Activated CD8-positive, alpha-beta memory T cell treated with anti-CD3 and anti-CD28 coated beads for 4 hours (primary cell): Measurements from ENCODE around the gene SLC39A5.
"Not testable (repeated sequence)": the region's sequence is repeated elsewhere in the genome, so short reads cannot be mapped to it uniquely, and the experiment has no call there.

Experiments used
- DNase-seq, 2 donors: peaks; one replicate each; pipeline ENCODE4 v3.0.0-alpha.2; 2020; ENCODE audit warnings: low read depth in 2 of 2

Gene SLC39A5, protein sequence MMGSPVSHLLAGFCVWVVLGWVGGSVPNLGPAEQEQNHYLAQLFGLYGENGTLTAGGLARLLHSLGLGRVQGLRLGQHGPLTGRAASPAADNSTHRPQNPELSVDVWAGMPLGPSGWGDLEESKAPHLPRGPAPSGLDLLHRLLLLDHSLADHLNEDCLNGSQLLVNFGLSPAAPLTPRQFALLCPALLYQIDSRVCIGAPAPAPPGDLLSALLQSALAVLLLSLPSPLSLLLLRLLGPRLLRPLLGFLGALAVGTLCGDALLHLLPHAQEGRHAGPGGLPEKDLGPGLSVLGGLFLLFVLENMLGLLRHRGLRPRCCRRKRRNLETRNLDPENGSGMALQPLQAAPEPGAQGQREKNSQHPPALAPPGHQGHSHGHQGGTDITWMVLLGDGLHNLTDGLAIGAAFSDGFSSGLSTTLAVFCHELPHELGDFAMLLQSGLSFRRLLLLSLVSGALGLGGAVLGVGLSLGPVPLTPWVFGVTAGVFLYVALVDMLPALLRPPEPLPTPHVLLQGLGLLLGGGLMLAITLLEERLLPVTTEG

DNA sequence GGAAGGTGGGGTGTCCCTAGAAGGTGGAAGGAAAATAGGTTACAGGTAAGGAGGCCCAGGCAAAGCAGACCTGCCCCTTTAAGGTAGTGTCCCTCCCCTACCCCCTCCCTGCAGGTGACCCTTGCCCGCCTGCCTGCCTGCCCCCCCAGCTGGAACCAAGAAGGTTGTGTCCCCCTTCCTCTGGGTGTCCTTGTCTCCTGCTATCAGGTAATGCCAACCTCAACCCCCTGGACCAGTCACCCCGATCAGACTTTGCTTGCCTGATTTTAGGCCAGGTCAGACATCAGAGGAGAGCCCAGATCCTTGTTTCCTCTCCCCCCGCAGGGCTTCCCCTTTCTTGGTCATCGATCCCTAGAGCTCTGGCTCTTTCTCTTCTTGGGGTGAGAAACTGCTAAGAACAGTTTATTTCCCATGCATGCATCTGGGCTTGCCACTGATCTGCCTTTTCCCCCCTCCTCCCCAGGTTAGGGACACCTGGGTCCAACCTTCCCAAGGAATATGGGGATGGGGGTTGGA, at the start of gene SLC39A5:
TSS of gene SLC39A5 (plus strand) at position 136 of the 516 bp plus-strand sequence. CDS start 1,224 bp downstream, outside the sequence.
- DNase-seq: no peak

DNA sequence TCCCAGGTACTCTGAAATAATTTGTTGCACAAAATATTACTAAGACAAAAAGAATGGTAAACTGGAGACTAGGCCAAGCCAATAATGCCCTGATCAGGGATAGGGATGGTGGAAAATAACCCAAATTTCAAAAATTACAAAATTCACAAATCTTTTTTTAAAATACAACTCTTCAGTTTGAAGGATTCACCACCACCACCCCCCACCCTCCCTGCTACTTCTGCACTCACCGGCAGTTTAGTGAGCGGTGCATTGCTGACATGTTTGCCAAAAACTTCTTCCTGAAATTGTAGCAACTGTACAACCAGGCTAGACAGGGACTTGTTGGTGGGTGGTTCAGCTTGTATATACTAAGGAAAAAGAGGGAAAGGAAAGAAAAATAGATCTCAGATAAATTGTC, 42.9 kb upstream of the SLC39A5 start:
- no peak for DNase-seq

DNA sequence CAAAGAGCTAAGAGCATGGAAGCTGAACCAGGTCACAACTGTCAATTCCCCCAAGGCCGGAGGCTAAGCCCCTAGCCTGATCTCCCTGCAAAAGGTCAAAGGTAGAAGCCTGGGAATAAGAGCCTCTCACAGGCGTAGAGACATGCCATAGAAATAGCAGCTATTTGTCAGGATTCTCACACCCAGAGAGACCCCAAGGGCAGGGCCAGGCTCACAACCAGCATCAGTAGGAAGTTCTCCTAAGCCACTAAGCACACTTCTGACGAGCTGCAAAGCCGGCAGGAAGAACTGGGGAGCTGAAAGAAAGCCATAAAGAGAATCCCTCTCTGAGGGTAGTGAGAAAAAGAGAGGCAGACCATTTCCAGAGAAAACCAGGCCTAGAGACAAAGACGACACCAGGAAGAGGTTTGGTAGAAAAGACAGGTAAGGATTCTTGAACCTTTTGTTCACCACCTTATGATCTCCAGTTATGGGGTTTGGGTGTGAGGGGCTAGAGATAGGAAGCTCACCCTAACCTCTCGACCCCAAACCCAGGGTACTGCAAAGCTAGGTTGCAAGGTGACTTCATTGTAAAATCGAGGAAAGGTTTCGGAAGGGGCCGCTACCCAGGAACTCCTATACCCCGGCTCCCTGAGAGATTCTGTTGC, 41.6 kb upstream of the SLC39A5 start:
- DNase-seq: no peak

DNA sequence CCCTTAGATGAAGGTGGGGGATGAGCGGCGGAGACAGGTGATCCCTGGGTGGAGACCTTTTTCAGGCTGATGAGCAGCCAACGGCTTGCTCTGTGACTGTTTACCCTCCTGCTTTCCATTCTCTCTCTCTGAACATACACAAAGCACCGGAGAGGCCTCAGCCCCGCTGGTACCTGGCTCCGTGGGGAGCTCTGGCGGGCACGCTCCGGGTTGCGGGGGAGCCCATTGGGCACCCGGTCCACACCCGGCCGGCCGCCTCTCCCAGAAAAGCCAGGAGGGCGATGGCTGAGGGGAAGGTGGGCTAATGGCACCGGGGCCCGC, 41.1 kb upstream of the SLC39A5 start:
- DNase-seq: no peak

DNA sequence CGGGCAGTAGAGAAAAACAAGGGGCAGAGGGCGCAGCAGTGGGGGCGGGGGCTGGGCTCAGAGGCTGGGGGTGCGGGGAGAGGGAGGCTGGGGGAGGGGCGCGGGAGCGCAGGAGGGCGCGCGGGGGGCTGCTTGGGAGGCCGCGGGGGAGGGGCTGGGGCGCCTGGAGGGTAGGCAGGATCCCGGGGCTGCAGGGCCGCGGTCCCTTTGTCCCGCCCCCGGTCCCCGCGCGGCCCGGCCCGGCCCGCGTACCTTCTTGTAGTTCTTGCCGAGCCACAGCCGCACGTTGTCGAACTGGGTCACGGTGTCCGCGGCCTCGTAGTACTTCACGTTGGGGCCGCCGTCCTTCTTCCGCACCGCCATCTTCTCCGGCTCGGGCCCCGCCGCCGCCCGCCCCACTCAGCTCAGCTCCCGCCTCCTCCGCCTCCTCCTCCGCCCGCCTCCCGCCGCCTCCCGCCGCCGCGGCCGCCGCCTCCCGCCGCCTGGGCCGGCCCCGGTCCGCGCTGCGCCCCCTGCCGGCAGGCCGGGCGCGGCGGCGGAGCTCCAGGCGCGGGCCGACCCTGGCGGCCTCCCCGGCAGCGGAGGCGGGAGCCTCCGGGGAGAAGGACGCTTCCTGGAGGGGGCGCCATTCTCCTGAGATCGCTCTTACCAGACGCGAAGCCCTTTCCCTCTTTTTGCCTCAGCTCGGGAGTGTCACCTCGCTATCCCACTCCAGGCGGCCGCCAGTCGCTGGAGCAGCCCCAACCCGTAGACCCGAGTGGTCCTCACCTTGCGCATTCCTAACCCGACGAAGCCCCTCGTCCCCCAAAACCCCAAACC, 40.5 kb upstream of the SLC39A5 start, which contains the start of gene SMARCC2:
TSS of gene SMARCC2 (minus strand) at position 385 of the 819 bp plus-strand sequence. CDS start at position 363, 22 bp downstream.
- peak; percentile 65 to 71 for DNase-seq

DNA sequence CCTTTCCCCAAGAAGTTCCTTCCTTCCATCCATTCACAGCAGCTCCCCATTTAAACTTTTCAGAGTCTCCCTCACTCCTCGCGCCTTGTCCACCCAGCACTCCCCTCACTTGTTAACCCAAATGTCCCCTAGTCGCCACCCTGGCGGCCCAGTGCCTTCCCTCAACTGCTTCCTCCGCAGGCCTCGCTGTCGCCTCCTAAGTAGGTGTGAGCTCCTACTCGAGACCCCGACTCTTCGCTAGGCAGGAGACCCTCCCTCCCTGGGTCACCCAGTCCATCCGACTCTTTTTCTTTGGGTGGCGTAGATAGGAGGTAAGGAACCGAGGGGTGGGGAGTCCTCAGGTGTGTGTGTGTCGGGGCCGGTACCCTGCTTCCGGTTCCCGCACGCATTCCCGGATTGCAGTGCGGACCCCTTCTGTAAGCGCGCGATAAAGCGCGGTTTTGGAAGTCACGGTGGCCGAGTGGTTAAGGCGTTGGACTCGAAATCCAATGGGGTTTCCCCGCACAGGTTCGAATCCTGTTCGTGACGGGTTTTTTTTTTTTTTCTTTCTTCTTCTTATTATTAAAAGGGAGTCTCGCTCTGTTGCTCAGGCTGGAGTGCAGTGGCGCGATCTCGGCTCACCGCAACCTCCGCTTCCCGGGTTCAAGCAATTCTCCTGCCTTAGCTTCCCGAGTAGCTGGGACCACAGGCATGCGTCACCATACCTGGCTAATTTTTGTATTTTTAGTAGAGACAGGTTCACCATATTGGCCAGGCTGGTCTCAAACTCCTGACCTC, 39.7 kb upstream of the SLC39A5 start:
- DNase-seq: peak; percentile 50 to 60

DNA sequence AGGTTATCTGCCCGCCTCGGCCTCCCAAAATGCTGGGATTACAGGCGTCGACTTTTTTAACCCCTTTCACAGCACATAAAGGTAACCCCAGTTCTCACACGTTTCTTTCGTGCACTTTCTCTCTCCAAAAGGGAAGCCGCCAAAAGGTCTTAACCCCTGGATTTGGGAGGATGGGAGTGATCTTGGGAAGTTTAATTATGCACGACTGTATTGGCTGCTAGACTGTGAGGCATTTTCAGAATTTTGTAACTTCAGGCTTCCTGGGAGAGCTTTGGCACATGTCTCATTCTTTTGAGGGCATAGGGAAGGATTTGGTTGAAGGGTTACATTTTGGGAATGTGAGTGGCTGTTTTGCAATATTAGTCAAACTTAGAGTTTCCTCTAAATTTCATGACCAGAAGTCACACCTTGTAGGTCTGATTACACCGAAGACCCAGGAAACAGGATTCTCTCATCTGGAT, 39.1 kb upstream of the SLC39A5 start:
- no peak for DNase-seq

DNA sequence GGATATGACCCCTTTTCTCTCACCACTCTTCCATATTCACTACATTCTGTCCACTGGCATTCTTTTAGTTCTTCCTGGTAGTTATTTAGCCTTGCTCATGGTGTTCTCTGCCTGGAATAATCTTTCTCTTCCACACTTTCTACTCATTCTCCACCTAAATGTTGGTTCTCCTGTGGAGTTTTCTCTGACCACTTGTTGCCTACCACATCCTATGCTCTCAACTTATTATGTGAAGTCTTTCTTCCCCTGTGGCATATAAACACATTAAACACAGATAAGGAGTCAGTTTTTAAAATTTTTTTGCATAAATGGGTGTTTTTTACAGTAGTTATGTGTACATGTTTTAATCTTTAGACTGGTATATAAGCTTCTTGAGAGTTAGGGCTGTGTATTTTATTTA, 37.3 kb upstream of the SLC39A5 start:
- DNase-seq: no peak

DNA sequence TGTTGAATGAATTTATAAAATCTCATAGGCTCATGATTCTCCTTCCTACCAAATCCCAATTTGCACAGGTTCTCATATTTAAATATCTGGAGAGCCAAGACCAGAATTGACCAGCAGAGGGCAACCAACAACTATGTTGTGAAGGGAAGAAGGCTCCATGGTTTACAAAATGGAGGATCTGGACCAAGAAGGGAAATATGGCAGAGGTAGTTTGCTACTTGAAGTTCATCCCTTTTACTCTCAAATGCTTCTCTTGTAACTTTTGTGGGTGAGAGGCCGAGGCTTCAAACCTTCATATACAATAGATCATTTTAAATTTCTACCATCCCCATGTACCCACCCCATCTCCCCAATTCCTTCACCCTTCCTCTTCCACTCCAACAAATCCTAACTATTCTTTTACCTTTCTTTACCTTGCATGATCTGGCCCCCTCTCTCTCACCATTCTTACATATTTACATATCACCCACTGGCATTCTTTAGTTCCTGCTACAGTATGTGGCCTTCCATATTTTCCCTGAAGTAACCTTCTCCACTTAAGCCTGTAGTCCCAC, 36.7 kb upstream of the SLC39A5 start:
- peak; percentile 44 to 55 for DNase-seq

DNA sequence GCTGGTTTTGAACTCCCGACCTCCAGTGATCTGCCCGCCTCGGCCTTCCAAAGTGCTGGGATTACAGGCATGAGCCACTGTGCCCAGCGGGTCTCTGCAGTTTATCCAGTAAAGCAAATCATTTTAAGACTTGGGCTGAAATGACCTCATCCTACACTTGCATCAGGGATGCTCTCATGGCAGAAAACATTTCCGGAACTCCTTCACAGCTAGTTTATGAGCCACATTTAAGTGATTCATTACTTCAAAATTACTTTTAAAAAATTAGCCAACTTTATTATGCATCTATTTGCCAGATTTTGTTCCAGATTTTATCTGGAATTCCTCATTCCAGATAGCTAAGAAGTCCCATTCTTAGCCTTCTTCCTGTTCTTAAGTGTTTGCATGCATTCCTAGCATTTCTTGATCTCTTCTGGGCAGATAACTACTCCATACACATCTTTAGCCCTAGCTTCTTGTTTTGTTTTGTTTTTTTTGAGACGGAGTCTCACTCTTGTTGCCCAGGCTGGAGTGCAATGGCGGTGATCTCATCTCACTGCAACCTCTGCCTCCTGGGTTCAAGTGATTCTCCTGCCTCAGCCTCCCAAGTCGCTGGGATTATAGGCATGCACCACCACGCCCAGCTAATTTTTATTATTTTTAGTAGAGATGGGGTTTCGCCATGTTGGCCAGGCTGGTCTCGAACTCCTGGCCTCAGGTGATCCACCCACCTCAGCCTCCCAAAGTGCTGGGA, 32.9 kb upstream of the SLC39A5 start:
- DNase-seq: not testable (repeated sequence)

DNA sequence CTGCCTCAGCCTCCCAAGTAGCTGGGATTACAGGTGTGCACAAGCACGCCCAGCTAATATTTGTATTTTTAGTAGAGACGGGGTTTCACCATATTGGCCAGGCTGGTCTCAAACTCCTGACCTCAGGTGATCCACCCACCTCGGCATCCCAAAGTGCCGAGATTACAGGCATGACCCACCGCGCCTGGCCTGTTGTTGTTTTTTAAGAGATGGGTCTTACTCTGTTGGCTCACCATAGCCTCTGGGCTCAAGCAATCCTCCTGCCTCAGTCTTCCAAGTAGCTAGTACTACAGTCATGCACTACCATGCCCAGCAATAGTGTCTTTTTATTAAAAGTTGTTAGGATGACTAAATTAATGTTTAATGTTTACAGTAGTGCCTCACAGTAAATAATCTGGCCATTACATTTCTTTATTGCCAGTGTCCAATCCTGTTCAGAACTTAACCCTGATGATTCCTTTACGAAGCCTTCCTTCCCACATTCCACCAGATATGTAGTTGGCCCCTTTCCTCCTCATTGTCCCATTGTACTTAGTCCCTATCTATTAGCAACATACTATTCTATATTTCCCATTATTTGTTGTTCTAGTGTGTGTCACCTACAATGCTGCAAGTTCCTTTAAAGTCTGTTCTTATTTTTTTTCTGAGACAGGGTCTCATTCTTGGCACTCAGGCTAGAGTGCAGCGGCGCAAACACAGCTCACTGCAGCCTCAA, 31.8 kb upstream of the SLC39A5 start:
- DNase-seq: no peak

DNA sequence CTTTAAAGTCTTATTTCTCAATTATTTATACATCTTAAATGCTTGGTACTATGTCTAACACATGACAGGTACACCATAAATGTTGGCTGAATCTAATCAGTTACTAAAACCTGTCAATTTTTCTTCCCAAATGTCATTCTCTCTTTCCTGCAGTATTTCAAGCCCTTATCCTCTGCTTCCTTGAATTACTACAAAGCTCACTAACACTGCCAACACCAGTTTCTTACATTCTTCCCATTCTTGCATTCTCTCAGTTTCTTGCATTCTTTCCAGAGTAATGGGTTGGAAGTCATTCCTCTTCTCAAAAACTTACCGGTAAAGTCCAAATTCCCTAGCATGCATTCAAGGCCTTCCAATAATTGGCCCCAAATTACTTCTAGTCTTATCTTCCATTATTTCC, 31.0 kb upstream of the SLC39A5 start:
- DNase-seq: no peak

DNA sequence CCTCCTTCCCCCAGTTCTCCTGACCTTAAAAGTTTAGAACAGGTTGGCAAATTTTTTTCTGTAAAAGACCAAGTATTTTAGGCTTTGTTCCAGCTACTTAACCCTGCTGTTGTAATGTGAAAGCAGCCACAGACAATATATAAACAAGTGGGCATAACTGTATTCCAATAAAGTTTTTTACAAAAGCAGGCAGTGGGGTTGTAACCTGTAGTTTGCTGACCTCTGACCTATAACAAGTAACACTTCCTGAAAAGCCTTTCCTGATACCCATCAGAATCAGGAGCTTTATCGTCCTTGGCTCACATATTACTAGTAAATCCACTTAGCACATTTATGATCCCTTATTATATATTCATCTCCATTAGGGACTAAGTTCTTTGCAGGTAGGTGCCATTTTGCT, 27.5 kb upstream of the SLC39A5 start:
- no peak for DNase-seq

DNA sequence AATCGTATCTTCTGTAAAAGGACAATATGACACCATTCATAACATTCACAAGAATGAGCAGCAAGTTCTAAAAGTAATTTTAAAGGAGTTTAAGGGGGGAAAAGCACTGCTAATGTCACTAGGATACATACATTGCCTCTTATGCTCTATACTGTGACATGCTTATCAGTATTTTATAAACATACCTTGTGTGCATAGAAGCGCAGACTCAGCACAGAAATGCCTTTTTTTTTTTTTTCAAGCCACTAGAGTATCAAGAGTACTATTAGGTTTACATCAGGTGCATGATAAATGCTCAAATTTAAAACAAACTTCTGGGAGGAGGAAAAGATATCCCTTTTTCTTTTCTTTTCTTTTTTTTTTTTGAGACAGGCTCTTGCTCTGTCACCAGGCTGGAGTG, 27.0 kb upstream of the SLC39A5 start:
- DNase-seq: no peak

DNA sequence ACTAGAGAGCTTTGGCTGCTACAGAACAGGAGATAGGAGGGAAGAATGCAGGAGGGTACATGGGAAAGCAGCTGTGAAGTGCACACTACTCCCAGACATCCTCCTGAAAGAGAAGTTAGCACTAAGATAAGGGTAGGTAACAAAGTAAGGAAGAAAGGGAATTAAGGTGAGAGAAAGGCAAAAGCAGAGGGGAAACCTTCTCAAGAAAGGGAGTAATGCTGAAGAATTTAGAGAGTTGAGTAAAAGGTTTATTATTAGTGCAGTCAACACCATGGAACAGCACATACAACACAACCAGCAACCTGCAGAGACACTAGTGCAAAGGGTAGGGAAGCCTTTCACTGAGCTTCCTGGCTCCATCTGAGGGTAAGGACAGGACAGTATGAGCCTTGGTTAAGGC, 25.6 kb upstream of the SLC39A5 start:
- no peak for DNase-seq

DNA sequence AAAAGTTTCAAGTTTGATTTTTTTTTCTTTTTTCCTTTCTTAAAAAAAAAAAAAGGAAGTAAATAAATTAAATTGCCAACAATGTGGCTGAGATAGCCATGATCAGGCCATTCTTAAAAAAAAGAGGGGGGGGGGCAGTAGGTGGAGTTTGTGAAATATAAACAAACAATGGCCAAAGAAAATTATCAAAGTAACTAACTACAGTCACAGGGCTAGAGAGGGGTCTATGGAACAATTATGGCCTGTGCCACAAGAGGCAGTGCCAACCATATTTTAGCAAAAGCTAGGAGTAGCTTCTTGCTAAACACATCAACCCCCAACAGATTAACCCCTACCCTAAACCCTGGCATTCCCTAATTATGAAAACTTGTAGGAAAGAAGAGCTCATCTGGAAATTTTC, 24.4 kb upstream of the SLC39A5 start:
- no peak for DNase-seq

DNA sequence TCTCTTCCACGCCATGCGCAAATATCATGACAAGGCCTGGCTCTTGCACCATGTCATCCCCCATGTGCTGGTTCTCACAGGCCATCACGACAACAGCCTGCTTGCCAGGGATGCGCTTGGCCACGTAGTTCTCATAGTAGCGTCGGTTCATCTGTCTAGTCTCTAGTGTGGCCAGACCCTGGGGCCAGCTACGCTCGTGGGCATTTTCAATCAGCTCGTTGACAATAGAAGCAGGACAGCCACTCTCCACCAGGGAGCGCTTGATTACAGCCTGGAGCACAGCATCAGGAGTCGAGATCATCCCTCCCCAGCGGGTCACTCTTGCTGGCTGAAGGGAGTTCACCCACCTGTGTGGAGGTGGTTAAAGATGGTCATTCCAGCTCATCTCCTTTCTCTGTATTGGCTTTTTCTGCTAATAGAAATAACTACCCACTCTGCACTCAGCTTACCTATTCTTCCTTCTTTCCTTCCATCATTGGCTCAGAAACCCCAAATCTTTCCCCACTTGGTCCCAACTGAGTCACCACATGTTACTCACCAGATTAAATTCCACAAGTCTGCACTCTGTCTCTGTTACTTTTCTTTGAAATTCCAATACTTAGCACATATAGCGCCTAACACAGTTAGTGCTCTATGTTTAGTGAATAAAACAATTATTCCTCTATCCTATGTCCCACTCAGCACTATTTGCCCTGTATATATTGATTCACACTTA, 23.2 kb upstream of the SLC39A5 start:
- DNase-seq: no peak

DNA sequence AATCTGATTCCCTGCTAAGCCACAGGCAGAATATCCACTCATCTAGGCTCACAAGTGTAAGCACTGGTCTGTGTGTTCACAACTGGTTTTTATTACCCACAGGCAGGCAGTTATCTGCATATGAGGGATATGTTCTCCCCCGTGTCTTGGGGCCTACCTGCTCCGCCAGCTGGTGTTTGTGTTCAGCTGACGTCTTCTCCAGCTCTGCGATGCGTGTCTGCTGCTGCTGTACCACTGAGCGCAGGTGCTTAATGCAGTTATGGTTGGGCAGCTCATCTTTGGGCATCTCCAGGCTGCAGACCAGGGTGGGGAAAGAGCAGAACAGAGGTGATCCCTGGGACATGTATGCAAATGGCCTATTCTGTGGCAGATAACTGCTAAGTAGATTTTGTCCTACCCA, 21.8 kb upstream of the SLC39A5 start:
- no peak for DNase-seq

DNA sequence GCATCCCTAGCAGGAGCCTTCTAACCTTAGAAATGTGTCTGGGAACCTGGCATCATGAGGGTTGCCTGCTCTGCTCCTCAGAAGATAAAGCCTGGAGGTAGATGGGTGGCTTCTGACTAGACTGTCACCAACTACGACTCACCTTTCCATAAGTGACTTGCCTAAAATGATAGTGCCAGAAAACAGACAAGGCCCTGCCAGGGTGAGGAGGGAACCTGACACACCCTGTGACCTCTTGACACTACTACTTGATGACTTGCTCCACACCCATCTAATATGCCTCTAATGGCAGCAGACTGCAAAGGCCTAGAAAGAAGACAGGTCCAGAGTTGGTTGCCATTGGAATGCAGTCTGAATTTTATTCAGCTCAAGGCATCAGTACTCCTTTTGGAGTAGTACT, 17.5 kb upstream of the SLC39A5 start:
- DNase-seq: no peak
